Measurements from ENCODE around the gene SLC12A1. TPM values are rescaled to one million over a fixed set of nuclear protein-coding genes. Genes with fewer than 3 reads are reported as not detected.

The SLC12A1 gene
- total RNA-seq, 1 donor from 2014 or later = not detected

GRCh38 chr15:48283396-48284145 is 77.5 kb downstream of the SLC12A1 start:
- Histone ChIP-seq H2AFZ (ENCODE audit: low read depth, low read length) (no peak overlapping the region), H3K4me1 (ENCODE audit: insufficient read depth, low read length) (peaks cover 3% of the 10 kb centered on the region), H3K4me2 (ENCODE audit: low read length) (no peak overlapping the region), H3K79me2 (ENCODE audit: insufficient read depth, low read length) (no peaks in the 10 kb centered on the region), H4K20me1 (ENCODE audit: insufficient read depth, low read length) (no peaks in the 10 kb centered on the region), H3K27me3 (ENCODE audit: insufficient read depth, low read length) (no peaks in the 10 kb centered on the region), H3K27ac (ENCODE audit: low read depth, low read length) (no peak overlapping the region), H3K36me3 (ENCODE audit: insufficient read depth, low read length) (no peaks in the 10 kb centered on the region), H3K9ac (ENCODE audit: low read length) (no peak overlapping the region), H3K9me3 (ENCODE audit: insufficient read depth, low read depth, low read length) (no peaks in the 10 kb centered on the region), H3K4me3 (ENCODE audit: insufficient read depth, low read depth, low read length) (no peak overlapping the region)
- Mint-ChIP-seq H3K4me3 (ENCODE audit: unreplicated experiment) (no peak overlapping the region), H3K9me3 (ENCODE audit: unreplicated experiment) (no peaks in the 10 kb centered on the region), H3K27me3 (ENCODE audit: low read depth, unreplicated experiment) (no peaks in the 10 kb centered on the region), H3K36me3 (ENCODE audit: low read depth, unreplicated experiment) (no peaks in the 10 kb centered on the region), H3K4me1 (ENCODE audit: low read depth, unreplicated experiment) (peaks cover 2% of the 10 kb centered on the region), H3K27ac (ENCODE audit: unreplicated experiment) (no peak overlapping the region)
- DNase-seq (ENCODE audit: low read depth) = peak; percentile 27
- TF ChIP-seq CTCF (IDR thresholded peaks at IDR 0.05; ENCODE audit: insufficient read depth, low read depth, low read length) = no peak
- no peak for TF ChIP-seq EZH2 (IDR thresholded peaks at IDR 0.05; ENCODE audit: insufficient read depth, low read length)
- no peak for FAIRE-seq

- Histone ChIP-seq H3K79me2 (ENCODE audit: insufficient read depth, low read length) (no peaks in the 10 kb centered on the region), H3K9ac (ENCODE audit: low read length) (no peak overlapping the region), H2AFZ (ENCODE audit: low read depth, low read length) (peak overlapping the region; percentile 28), H3K4me2 (ENCODE audit: low read length) (peak overlapping the region; percentile 77), H4K20me1 (ENCODE audit: insufficient read depth, low read length) (no peaks in the 10 kb centered on the region), H3K27me3 (ENCODE audit: insufficient read depth, low read length) (no peaks in the 10 kb centered on the region), H3K36me3 (ENCODE audit: insufficient read depth, low read length) (no peaks in the 10 kb centered on the region), H3K4me3 (ENCODE audit: insufficient read depth, low read depth, low read length) (peak overlapping the region; percentile 18), H3K27ac (ENCODE audit: low read depth, low read length) (no peak overlapping the region), H3K9me3 (ENCODE audit: insufficient read depth, low read depth, low read length) (no peaks in the 10 kb centered on the region), H3K4me1 (ENCODE audit: insufficient read depth, low read length) (peaks cover 3% of the 10 kb centered on the region)
- Mint-ChIP-seq H3K36me3 (ENCODE audit: low read depth, unreplicated experiment) (no peaks in the 10 kb centered on the region), H3K4me1 (ENCODE audit: low read depth, unreplicated experiment) (peaks cover 5% of the 10 kb centered on the region), H3K27me3 (ENCODE audit: low read depth, unreplicated experiment) (no peaks in the 10 kb centered on the region), H3K27ac (ENCODE audit: unreplicated experiment) (no peak overlapping the region), H3K4me3 (ENCODE audit: unreplicated experiment) (no peak overlapping the region), H3K9me3 (ENCODE audit: unreplicated experiment) (no peaks in the 10 kb centered on the region)
- TF ChIP-seq EZH2 (IDR thresholded peaks at IDR 0.05; ENCODE audit: insufficient read depth, low read length) (no peak), CTCF (IDR thresholded peaks at IDR 0.05; ENCODE audit: insufficient read depth, low read depth, low read length) (peak; percentile 87)
- FAIRE-seq = peak; percentile 97
- DNase-seq (ENCODE audit: low read depth) = peak; percentile 74
Observed at GRCh38 chr15:48285329-48286214, 79.5 kb downstream of the SLC12A1 start.

Data from astrocyte (in vitro differentiated cells and primary cell).